Kidney (tissue), 14 donors: Measurements from ENCODE around the gene BCKDHB. TPM values are rescaled to one million over a fixed set of nuclear protein-coding genes. Genes with fewer than 3 reads are reported as not detected.

Experiments
- DNase-seq, 5 donors: peaks; one replicate each; pipeline ENCODE4 v3.0.0-alpha.2; 2013 to 2020
- FAIRE-seq: peaks from 2 replicates; lab custom pipeline; 2012; peaks lifted over from hg19 to GRCh38; lab: Jason Lieb, UNC
- H3K27ac ChIP-seq, 2 donors: one replicate each; pipeline ENCODE4 v1.7.0; 2013; ENCODE audit warnings: low read depth in 2 of 2, low read length in 2 of 2, inconsistent platforms in 1 of 2
- H3K27me3 ChIP-seq: one replicate; pipeline ENCODE4 v1.7.1; 2013; ENCODE audit warnings: low read length, inconsistent platforms; ENCODE audit not compliant: control insufficient read depth, insufficient read depth
- H3K36me3 ChIP-seq, 3 donors: one replicate each; pipeline versions ENCODE4 v1.7.0 to v1.7.1; 2013; ENCODE audit warnings: low read length in 3 of 3, control low read depth in 1 of 3, inconsistent platforms in 1 of 3; ENCODE audit not compliant: insufficient read depth in 3 of 3, control insufficient read depth in 2 of 3
- H3K4me1 ChIP-seq, 3 donors: one replicate each; pipeline versions ENCODE4 v1.7.0 to v1.7.1; 2013; ENCODE audit warnings: low read length in 3 of 3, inconsistent platforms in 1 of 3, low read depth in 1 of 3; ENCODE audit not compliant: control insufficient read depth in 2 of 3, insufficient read depth in 2 of 3
- H3K4me3 ChIP-seq, 3 donors: one replicate each; pipeline versions ENCODE4 v1.7.0 to v1.8.1; 2013; ENCODE audit warnings: low read length in 3 of 3, control low read depth in 1 of 3, inconsistent platforms in 1 of 3
- H3K9ac ChIP-seq, 3 donors: one replicate each; pipeline versions ENCODE4 v1.7.0 to v1.7.1; 2013; ENCODE audit warnings: low read length in 3 of 3, control low read depth in 1 of 3, inconsistent platforms in 1 of 3
- H3K9me3 ChIP-seq, 3 donors: one replicate each; pipeline versions ENCODE4 v1.7.0 to v1.7.1; 2013; ENCODE audit warnings: low read length in 3 of 3, control low read depth in 1 of 3, inconsistent platforms in 1 of 3; ENCODE audit not compliant: control insufficient read depth in 2 of 3, insufficient read depth in 1 of 3
- CTCF ChIP-seq: IDR thresholded peaks from 3 replicates; pipeline ENCODE4 v1.5.1; 2012; ENCODE audit warnings: mild to moderate bottlenecking, moderate library complexity, borderline replicate concordance; ENCODE audit not compliant: insufficient read depth; ENCODE audit errors: extremely low read depth
- intact Hi-C: fragments of 100-400 bp; cut with DNase I; formaldehyde crosslinking; loops from one replicate; pipeline ENCODE4 v1.11.1; 2022
- polyA plus RNA-seq: library from polyadenylated mRNA; stranded (reverse); fragments of 350-450 nt; fragmentation: Illumina TruSeq; extraction: RNeasy Lipid Tissue Mini Kit (QIAGEN cat#74804); gene quantifications from one replicate; pipeline ENCODE4 v1.2.3, GENCODE V29; 2014; ENCODE audit warnings: low read depth, low replicate concordance; ENCODE audit not compliant: insufficient read depth
- total RNA-seq: library from RNA; stranded (reverse); fragmentation: NEBNext Ultra II Directional; extraction: Animal tissue kit (Norgen Biotek cat#: 25700); gene quantifications from one replicate; pipeline ENCODE4 v1.2.1, GENCODE V29; 2021
- donor health status: control.
- donor health status: control.
- donor health status: control.
- donor health status: control.
- donor health status: control.
- donor health status: DM: yes; HTN: yes; CAD: no.
- donor health status: Normal renal cell carcinoma (clear cell type).

Gene BCKDHB
- total and polyA plus RNA-seq, 2 donors from 2014 or later, result 21.0 to 22.8 TPM

GRCh38 chr6:80094017-80094416 lies 12.5 kb upstream of the BCKDHB start:
- Histone ChIP-seq H3K4me1 (no peaks in the 10 kb centered on the region), H3K9me3 (no peaks in the 10 kb centered on the region), H3K4me3 (no peak overlapping the region), H3K27ac (no peak overlapping the region), H3K36me3 (no peaks in the 10 kb centered on the region), H3K9ac (no peak overlapping the region), H3K27me3 (no peaks in the 10 kb centered on the region)
- FAIRE-seq (peak; percentile 97), DNase-seq (peak in 2 of 5 donors; percentile 5 to 7)
- intact Hi-C loops, result no loop called here
- peak; percentile 45 for TF ChIP-seq CTCF

- intact Hi-C loops, result no loop called here
- Histone ChIP-seq H3K27me3 (no peaks in the 10 kb centered on the region), H3K9me3 (no peaks in the 10 kb centered on the region), H3K9ac (no peak overlapping the region), H3K4me1 (no peaks in the 10 kb centered on the region), H3K36me3 (no peaks in the 10 kb centered on the region), H3K27ac (no peak overlapping the region), H3K4me3 (no peak overlapping the region)
- TF ChIP-seq CTCF, result no peak
- FAIRE-seq, result no peak
- DNase-seq, result no peak
Observed at GRCh38 chr6:80095600-80095999, 10.9 kb upstream of the BCKDHB start.

- intact Hi-C loops, result no loop called here
- no peak for FAIRE-seq
- no peaks in the 10 kb centered on the region for H3K9me3 ChIP-seq
Observed at GRCh38 chr6:80098392-80098791, 8.1 kb upstream of the BCKDHB start.

More at GRCh38 chr6:80098392-80098791, 8.1 kb upstream of the BCKDHB start:
- H3K4me3 ChIP-seq, result no peak overlapping the region
- no peak overlapping the region for H3K27ac ChIP-seq
- no peak overlapping the region for H3K9ac ChIP-seq
- no peaks in the 10 kb centered on the region for H3K27me3 ChIP-seq
- no peaks in the 10 kb centered on the region for H3K4me1 ChIP-seq
- H3K36me3 ChIP-seq, result no peaks in the 10 kb centered on the region
- no peak for TF ChIP-seq CTCF
- no peak for DNase-seq
